ENCODE measurements around the gene ACAP1.

GRCh38 chr17:7369825-7370224 is 33.5 kb downstream of the ACAP1 start:
- no peak for TF ChIP-seq CTCF (IDR thresholded peaks at IDR 0.05 in 8 of 11, conservative IDR thresholded peaks at IDR 0.05 in 3 of 11)
- TF ChIP-seq POLR2A (IDR thresholded peaks at IDR 0.05) = no peak
- no peak for TF ChIP-seq POLR2AphosphoS5 (IDR thresholded peaks at IDR 0.05)
